ENCODE results near the gene SNX4.

SNX4 gene

GRCh38 chr3:125398952-125399351 lies 121.0 kb downstream of the SNX4 start:
- DNase-seq, result no peak
